Activated naive CD4-positive, alpha-beta T cell treated with anti-CD3 and anti-CD28 coated beads for 36 hours (primary cell): ENCODE data around the gene ARHGEF40. TPM values are rescaled to one million over a fixed set of nuclear protein-coding genes. Genes with fewer than 3 reads are reported as not detected.
"Not testable (repeated sequence)": the region's sequence is repeated elsewhere in the genome, so short reads cannot be mapped to it uniquely, and the experiment has no call there.

Experiments used
- CTCF ChIA-PET: fragments of 350-600 bp; sonication (Branson Sonifier 250); formaldehyde crosslinking; loops from one replicate; lab custom pipeline; 2021; ENCODE audit warnings: antibody characterized with exemption; lab: Charles Lee
- DNase-seq: peaks from one replicate; pipeline ENCODE4 v3.0.0-alpha.2; 2020
- H3K27ac Mint-ChIP-seq: one replicate; pipeline ENCODE4 v1.8.0; 2021; ENCODE audit warnings: mild to moderate bottlenecking, mixed read lengths
- H3K27me3 Mint-ChIP-seq: one replicate; pipeline ENCODE4 v1.8.0; 2021; ENCODE audit warnings: low read depth, mixed read lengths
- H3K36me3 Mint-ChIP-seq: one replicate; pipeline ENCODE4 v1.8.0; 2021; ENCODE audit warnings: low read depth, mixed read lengths
- H3K4me1 Mint-ChIP-seq: one replicate; pipeline ENCODE4 v1.8.0; 2021; ENCODE audit warnings: low read depth, mixed read lengths
- H3K4me3 Mint-ChIP-seq: one replicate; pipeline ENCODE4 v1.8.0; 2021; ENCODE audit warnings: mild to moderate bottlenecking, moderate library complexity, mixed read lengths
- H3K9me3 Mint-ChIP-seq: one replicate; pipeline ENCODE4 v1.8.0; 2021; ENCODE audit warnings: mixed read lengths
- intact Hi-C: fragments of 100-400 bp; cut with micrococcal nuclease; formaldehyde crosslinking; loops from one replicate; pipeline ENCODE4 v1.15.1; 2023
- total RNA-seq, 2 experiments: library from RNA; stranded (reverse); gene quantifications; one replicate each; pipeline ENCODE4 v1.2.3, GENCODE V29; 2021

The ARHGEF40 gene
- total RNA-seq, 2 experiments from 2014 or later: not detected

DNA sequence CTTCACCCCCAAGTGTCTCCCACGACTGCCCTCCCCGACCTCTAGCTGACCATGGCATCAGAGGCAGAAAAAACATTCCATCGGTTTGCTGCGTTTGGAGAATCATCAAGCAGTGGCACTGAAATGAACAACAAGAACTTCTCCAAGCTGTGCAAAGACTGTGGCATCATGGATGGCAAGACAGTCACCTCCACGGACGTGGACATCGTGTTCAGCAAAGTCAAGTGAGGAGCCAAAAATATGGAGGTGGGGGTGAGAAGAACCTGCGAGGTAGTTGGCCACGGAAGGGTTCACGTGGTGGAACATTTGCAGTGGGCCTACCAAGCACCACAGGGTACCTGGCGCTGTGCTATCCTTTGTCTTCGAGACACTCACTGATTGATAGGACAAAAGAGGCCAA lies 39.6 kb upstream of the ARHGEF40 start:
- intact Hi-C loops: no loop called here
- CTCF ChIA-PET: interaction anchor here (0.8 to 7.4 kb wide), 2 partner anchors 17 to 62 kb away, joined by 3 to 68 read pairs; no protein-coding TSS in a partner anchor
- Mint-ChIP-seq H3K27ac (no peak overlapping the region), H3K36me3 (no peaks in the 10 kb centered on the region), H3K27me3 (no peaks in the 10 kb centered on the region), H3K9me3 (no peaks in the 10 kb centered on the region), H3K4me1 (no peaks in the 10 kb centered on the region), H3K4me3 (no peak overlapping the region)
- no peak for DNase-seq

- CTCF ChIA-PET: interaction anchor here (1.3 to 7.4 kb wide), 4 partner anchors 12 to 72 kb away, joined by 3 to 68 read pairs (median 6); no protein-coding TSS in a partner anchor
- H3K4me3 Mint-ChIP-seq: no peak overlapping the region
- no peaks in the 10 kb centered on the region for H3K27me3 Mint-ChIP-seq
- no peak overlapping the region for H3K27ac Mint-ChIP-seq
- no peak for DNase-seq
- H3K4me1 Mint-ChIP-seq: no peaks in the 10 kb centered on the region
- no peaks in the 10 kb centered on the region for H3K36me3 Mint-ChIP-seq
- no peaks in the 10 kb centered on the region for H3K9me3 Mint-ChIP-seq
- intact Hi-C loops: no loop called here
Observed at GRCh38 chr14:21032326-21033132, 37.6 kb upstream of the ARHGEF40 start.

- Mint-ChIP-seq H3K9me3 (no peaks in the 10 kb centered on the region), H3K4me3 (no peak overlapping the region), H3K27me3 (no peaks in the 10 kb centered on the region), H3K36me3 (no peaks in the 10 kb centered on the region), H3K4me1 (no peaks in the 10 kb centered on the region), H3K27ac (no peak overlapping the region)
- no peak for DNase-seq
- intact Hi-C loops: no loop called here
- CTCF ChIA-PET: interaction anchor here (1.6 to 7.4 kb wide), 2 partner anchors 19 to 72 kb away, joined by 5 to 68 read pairs; no protein-coding TSS in a partner anchor
Observed at GRCh38 chr14:21033133-21033698, 36.9 kb upstream of the ARHGEF40 start.

GRCh38 chr14:21034707-21035106 lies 35.4 kb upstream of the ARHGEF40 start, which contains the start of gene RNASE13:
Gene RNASE13, minus strand, starts transcription at chr14:21034807. Its CDS starts 519 bp downstream, at chr14:21034288.
- H3K4me3 Mint-ChIP-seq: no peak within 1 kb of the TSS
- H3K36me3 Mint-ChIP-seq: no peaks in the 10 kb centered on the region
- H3K27ac Mint-ChIP-seq: no peak within 1 kb of the TSS
- H3K9me3 Mint-ChIP-seq: no peaks in the 10 kb centered on the region
- intact Hi-C loops: no loop called here
- CTCF ChIA-PET: interaction anchor here (0.6 to 7.4 kb wide), 4 partner anchors 21 to 70 kb away, joined by 4 to 68 read pairs (median 4); no protein-coding TSS in a partner anchor
- no peaks in the 10 kb centered on the region for H3K4me1 Mint-ChIP-seq
- DNase-seq: no peak
- H3K27me3 Mint-ChIP-seq: no peaks in the 10 kb centered on the region

DNA sequence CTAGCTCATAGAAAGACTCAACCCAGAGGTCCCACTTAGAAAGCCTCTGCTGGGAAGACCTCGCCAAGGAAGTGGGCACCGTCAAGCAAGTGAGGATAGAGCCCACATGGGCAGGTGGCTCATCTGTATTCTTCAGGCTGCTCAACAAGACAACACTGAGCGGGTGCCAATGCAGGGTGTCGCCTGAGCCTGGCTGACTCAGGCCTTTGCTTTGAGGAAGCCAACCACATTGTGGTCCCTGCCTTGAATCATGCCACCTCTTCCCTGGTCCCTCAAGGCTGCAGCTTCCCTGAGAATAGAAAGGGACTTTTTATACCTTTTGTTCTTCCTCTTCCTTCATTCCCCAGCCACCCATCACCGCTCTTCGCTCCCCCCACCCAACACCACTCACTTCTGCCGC lies 33.4 kb upstream of the ARHGEF40 start:
- Mint-ChIP-seq H3K36me3 (no peaks in the 10 kb centered on the region), H3K4me3 (no peak overlapping the region), H3K9me3 (no peaks in the 10 kb centered on the region), H3K27ac (no peak overlapping the region), H3K4me1 (no peaks in the 10 kb centered on the region), H3K27me3 (no peaks in the 10 kb centered on the region)
- CTCF ChIA-PET: interaction anchor here (1.2 to 7.4 kb wide), 4 partner anchors 11 to 68 kb away, joined by 3 to 68 read pairs (median 4); no protein-coding TSS in a partner anchor
- intact Hi-C loops: no loop called here
- DNase-seq: no peak

- DNase-seq: no peak
- no peak overlapping the region for H3K4me3 Mint-ChIP-seq
- H3K27ac Mint-ChIP-seq: no peak overlapping the region
- peaks cover 2% of the 10 kb centered on the region for H3K27me3 Mint-ChIP-seq
- H3K36me3 Mint-ChIP-seq: no peaks in the 10 kb centered on the region
- CTCF ChIA-PET: interaction anchor here (1.4 kb wide), 1 partner anchor 67 kb away, joined by 3 read pairs; no protein-coding TSS in a partner anchor
- no peaks in the 10 kb centered on the region for H3K4me1 Mint-ChIP-seq
- intact Hi-C loops: no loop called here
- no peaks in the 10 kb centered on the region for H3K9me3 Mint-ChIP-seq
Observed at GRCh38 chr14:21037156-21037555, 32.9 kb upstream of the ARHGEF40 start.

DNA sequence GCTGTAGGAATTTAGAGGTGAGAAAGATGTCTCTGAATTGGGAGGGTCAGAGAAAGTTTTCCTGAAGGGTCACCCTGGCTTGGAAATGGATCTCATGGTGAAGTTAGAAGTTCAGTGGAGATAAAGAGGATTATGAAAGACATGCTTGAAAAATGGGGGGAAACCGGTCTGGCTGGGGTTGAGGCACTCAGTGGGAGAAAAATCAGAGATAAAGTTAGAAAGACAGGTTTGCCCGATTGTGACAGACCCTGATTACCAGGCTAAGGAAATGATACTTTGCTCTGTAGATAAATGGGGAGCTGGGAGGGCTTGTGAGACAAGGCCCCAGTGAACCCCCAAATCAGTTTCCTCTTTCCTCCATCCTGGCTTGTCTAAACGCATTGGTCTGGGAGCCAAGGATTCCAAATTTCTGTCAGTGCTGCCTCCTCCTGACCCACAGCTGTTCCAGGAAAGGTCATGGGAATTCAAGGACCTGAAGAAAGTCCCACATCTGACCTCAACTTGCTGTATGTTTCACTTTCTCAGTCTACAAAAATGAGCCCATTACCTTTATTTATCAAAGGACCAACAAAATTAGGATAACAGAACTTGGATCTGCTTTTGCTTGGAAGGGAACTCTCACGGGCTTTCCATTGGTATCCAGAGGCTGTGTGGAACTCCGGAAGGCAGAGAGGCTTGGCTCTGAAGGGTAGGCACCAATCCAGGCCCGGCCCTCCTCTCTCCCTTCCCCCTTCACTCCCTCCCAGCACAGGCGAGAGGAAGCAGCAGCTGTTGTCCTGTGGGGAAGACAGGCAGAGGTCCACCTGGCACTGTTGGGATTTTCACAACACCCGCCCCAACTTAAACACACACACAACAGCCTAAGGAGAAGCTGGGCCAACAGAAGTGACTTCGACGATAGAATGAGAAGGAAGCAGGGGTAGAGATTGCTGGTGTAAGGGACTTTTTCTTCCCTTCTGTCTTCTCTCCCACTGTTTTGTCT lies 31.4 kb upstream of the ARHGEF40 start:
- H3K9me3 Mint-ChIP-seq: no peaks in the 10 kb centered on the region
- H3K27me3 Mint-ChIP-seq: peaks cover 7% of the 10 kb centered on the region
- H3K36me3 Mint-ChIP-seq: no peaks in the 10 kb centered on the region
- intact Hi-C loops: no loop called here
- CTCF ChIA-PET: interaction anchor here (0.8 to 7.2 kb wide), 4 partner anchors 25 to 67 kb away, joined by 3 to 147 read pairs (median 11); partner anchors contain the start of gene SLC39A2
- H3K4me3 Mint-ChIP-seq: no peak overlapping the region
- no peaks in the 10 kb centered on the region for H3K4me1 Mint-ChIP-seq
- no peak overlapping the region for H3K27ac Mint-ChIP-seq
- DNase-seq: no peak

GRCh38 chr14:21039585-21040369 lies 30.3 kb upstream of the ARHGEF40 start:
- intact Hi-C loops: loop anchor here (1.0 kb wide), 3 partner anchors 25 to 182 kb away; no protein-coding TSS in a partner anchor
- H3K9me3 Mint-ChIP-seq: no peaks in the 10 kb centered on the region
- peaks cover 7% of the 10 kb centered on the region for H3K4me1 Mint-ChIP-seq
- CTCF ChIA-PET: interaction anchor here (0.6 to 7.2 kb wide), 15 partner anchors 17 to 69 kb away, joined by 3 to 147 read pairs (median 4); partner anchors contain the start of gene SLC39A2
- H3K27ac Mint-ChIP-seq: no peak overlapping the region
- no peak overlapping the region for H3K4me3 Mint-ChIP-seq
- DNase-seq: peak; percentile 27
- H3K27me3 Mint-ChIP-seq: peaks cover 9% of the 10 kb centered on the region
- H3K36me3 Mint-ChIP-seq: no peaks in the 10 kb centered on the region

- peaks cover 8% of the 10 kb centered on the region for H3K4me1 Mint-ChIP-seq
- peaks cover 9% of the 10 kb centered on the region for H3K27me3 Mint-ChIP-seq
- H3K27ac Mint-ChIP-seq: no peak overlapping the region
- intact Hi-C loops: loop anchor here (1.0 kb wide), 3 partner anchors 26 to 183 kb away; no protein-coding TSS in a partner anchor
- no peak overlapping the region for H3K4me3 Mint-ChIP-seq
- no peaks in the 10 kb centered on the region for H3K9me3 Mint-ChIP-seq
- no peaks in the 10 kb centered on the region for H3K36me3 Mint-ChIP-seq
- no peak for DNase-seq
- CTCF ChIA-PET: interaction anchor here (0.6 to 7.2 kb wide), 15 partner anchors 17 to 394 kb away, joined by 3 to 147 read pairs (median 4); partner anchors contain the start of gene SLC39A2
Observed at GRCh38 chr14:21040370-21040925, 29.7 kb upstream of the ARHGEF40 start.

- intact Hi-C loops: loop anchor here (1.0 kb wide), 3 partner anchors 27 to 184 kb away; no protein-coding TSS in a partner anchor
- not testable (repeated sequence) for DNase-seq, H3K27me3 Mint-ChIP-seq, H3K27ac Mint-ChIP-seq, H3K36me3 Mint-ChIP-seq, H3K9me3 Mint-ChIP-seq, H3K4me1 Mint-ChIP-seq, H3K4me3 Mint-ChIP-seq
- CTCF ChIA-PET: interaction anchor here (0.6 to 7.2 kb wide), 10 partner anchors 23 to 395 kb away, joined by 3 to 147 read pairs (median 4); no protein-coding TSS in a partner anchor
Observed at GRCh38 chr14:21040941-21041340, 29.2 kb upstream of the ARHGEF40 start.
